Lung (tissue), 12 donors: ENCODE data around the gene RNF115. TPM values are rescaled to one million over a fixed set of nuclear protein-coding genes. Genes with fewer than 3 reads are reported as not detected.

ENCODE experiments used
- ATAC-seq: fragments of 200-7000 bp; cut with Tn5 transposase; one replicate; pipeline ENCODE4 v1.9.1; 2020; ENCODE audit warnings: moderate number of reproducible peaks; ENCODE audit not compliant: insufficient read depth, low FRiP score
- DNase-seq, 3 donors: peaks; one replicate each; pipeline ENCODE4 v3.0.0-alpha.2; 2013 to 2017
- H3K27ac ChIP-seq, 2 donors: one replicate each; pipeline ENCODE4 v1.5.1; 2013; ENCODE audit warnings: mild to moderate bottlenecking in 2 of 2, moderate library complexity in 2 of 2, control low read depth in 1 of 2, inconsistent platforms in 1 of 2, low read depth in 1 of 2, low read length in 1 of 2
- H3K27me3 ChIP-seq, 3 donors: one replicate each; pipeline ENCODE4 v1.5.1; 2013; ENCODE audit warnings: low read length in 2 of 3; ENCODE audit not compliant: control insufficient read depth in 3 of 3, insufficient read depth in 3 of 3
- H3K36me3 ChIP-seq, 4 donors: one replicate each; pipeline ENCODE4 v1.5.1; 2013; ENCODE audit warnings: low read length in 4 of 4, mild to moderate bottlenecking in 1 of 4, moderate library complexity in 1 of 4; ENCODE audit not compliant: control insufficient read depth in 4 of 4, insufficient read depth in 4 of 4
- H3K4me1 ChIP-seq, 5 donors: one replicate each; pipeline ENCODE4 v1.5.1; 2013; ENCODE audit warnings: low read length in 5 of 5, mild to moderate bottlenecking in 2 of 5, moderate library complexity in 1 of 5; ENCODE audit not compliant: control insufficient read depth in 5 of 5, insufficient read depth in 5 of 5
- H3K4me3 ChIP-seq: one replicate; pipeline ENCODE4 v1.5.1; 2013; ENCODE audit warnings: mild to moderate bottlenecking, control low read depth, moderate library complexity
- H3K9ac ChIP-seq, 2 donors: one replicate each; pipeline ENCODE4 v1.5.1; 2013; ENCODE audit warnings: low read length in 2 of 2, control low read depth in 1 of 2; ENCODE audit not compliant: insufficient read depth in 1 of 2
- H3K9me3 ChIP-seq, 4 donors: one replicate each; pipeline ENCODE4 v1.5.1; 2013; ENCODE audit warnings: low read length in 3 of 4, mild to moderate bottlenecking in 1 of 4, moderate library complexity in 1 of 4; ENCODE audit not compliant: control insufficient read depth in 4 of 4, insufficient read depth in 3 of 4
- CTCF ChIP-seq: IDR thresholded peaks from 2 replicates; pipeline ENCODE4 v1.5.1; 2012; ENCODE audit warnings: mild to moderate bottlenecking; ENCODE audit errors: control extremely low read depth, extremely low read depth
- WGBS, 2 donors: extraction: QIAGEN DNeasy Blood & Tissue Kit; methylation state at CpG; one replicate each; pipeline ENCODE4 v1.1.7; 2013; 5-methylcytosine and 5-hydroxymethylcytosine counted together
- polyA plus RNA-seq, 2 donors: library from polyadenylated mRNA; stranded (reverse); fragments of 200-250 nt; gene quantifications; one replicate each; pipeline ENCODE4 v1.2.1, GENCODE V29; 2013
- total RNA-seq, 2 donors: library from RNA; depleted of rRNA in 1 of 2; stranded (reverse); fragments of >200 nt in 1 of 2; gene quantifications; one replicate each; pipeline ENCODE4 v1.2.1, GENCODE V29; 2014 to 2021
- donor health status: control.
- donor health status: control.
- donor health status: Bipolar disorder and iron deficiency.
- donor health status: healthy.
- donor health status: DM: yes; HTN: yes; CAD: no.

Gene RNF115
- total and polyA plus RNA-seq, 4 donors = 4.4 to 21.6 (median 11.5) TPM

- Histone ChIP-seq H3K4me1 (peaks cover 0 to 9% (median 0%) of the 10 kb centered on the region in 5 donors), H3K27me3 (no peaks in the 10 kb centered on the region), H3K36me3 (peaks cover 0 to 8% (median 1%) of the 10 kb centered on the region in 4 donors), H3K27ac (no peak overlapping the region), H3K9ac (no peak overlapping the region), H3K4me3 (no peak overlapping the region), H3K9me3 (no peaks in the 10 kb centered on the region)
- ATAC-seq = no peak
- 0 to 53% methylated on average over 1 of the region's 1 CpG for WGBS, 2 donors
- no peak for DNase-seq
- TF ChIP-seq CTCF = no peak
Measured at GRCh38 chr1:145786271-145786670, 37.6 kb downstream of the RNF115 start.

- TF ChIP-seq CTCF = no peak
- Histone ChIP-seq H3K27ac (peak overlapping the region in 1 of 2 donors; percentile 33), H3K4me1 (peaks cover 0 to 11% (median 0%) of the 10 kb centered on the region in 5 donors), H3K27me3 (no peaks in the 10 kb centered on the region), H3K36me3 (peaks cover 0 to 8% (median 2%) of the 10 kb centered on the region in 4 donors), H3K9me3 (no peaks in the 10 kb centered on the region), H3K4me3 (no peak overlapping the region), H3K9ac (no peak overlapping the region)
- DNase-seq (peak in 1 of 3 donors; percentile 6), ATAC-seq (no peak)
- WGBS, 2 donors = 71 to 81% methylated on average over 1 of the region's 1 CpG
Measured at GRCh38 chr1:145785547-145785946, 38.3 kb downstream of the RNF115 start.

- no peak for ATAC-seq
- no peaks in the 10 kb centered on the region for H3K27me3 ChIP-seq
- WGBS, 2 donors = 97 to 99% methylated on average over 3 of the region's 3 CpGs
- H3K9me3 ChIP-seq = no peaks in the 10 kb centered on the region
- no peak for DNase-seq
- H3K4me1 ChIP-seq = peaks cover 0 to 11% (median 0%) of the 10 kb centered on the region in 5 donors
- no peak for TF ChIP-seq CTCF
- H3K36me3 ChIP-seq = peaks cover 0 to 8% (median 2%) of the 10 kb centered on the region in 4 donors
- H3K9ac ChIP-seq = no peak overlapping the region
- no peak overlapping the region for H3K4me3 ChIP-seq
- H3K27ac ChIP-seq = peak overlapping the region in 1 of 2 donors; percentile 75
Measured at GRCh38 chr1:145784409-145784808, 39.5 kb downstream of the RNF115 start.
